GM18498 (cell line): ENCODE data around the gene IMP4.

Experiments
- ATAC-seq: cut with Tn5 transposase; IDR thresholded peaks from one replicate; pipeline ENCODE4 v1.9.1; 2021; ENCODE audit warnings: mild to moderate bottlenecking, moderate library complexity; ENCODE audit not compliant: unreplicated experiment

The IMP4 gene

GRCh38 chr2:130391872-130392670 lies 49.4 kb downstream of the IMP4 start:
- no peak for ATAC-seq

- no peak for ATAC-seq
Observed at GRCh38 chr2:130393318-130393910, 50.7 kb downstream of the IMP4 start.
